MCF 10A (cell line): ENCODE results near the gene L3MBTL3. TPM values are rescaled to one million over a fixed set of nuclear protein-coding genes. Genes with fewer than 3 reads are reported as not detected.

ENCODE experiments used
- BruUV-seq: library from RNA; stranded (reverse); fragments of 400-500 nt; replicated peaks from 2 replicates; lab custom pipeline; 2021; lab: Mats Ljungman, UMichigan
- CTCF ChIA-PET: fragments of 300-600 bp; sonication (Branson Sonifier 250); formaldehyde crosslinking; extraction: SDS; loops from one replicate; lab custom pipeline; 2021; ENCODE audit warnings: antibody characterized with exemption, inconsistent platforms; lab: Yijun Ruan, JAX
- POLR2A ChIA-PET: fragments of 300-600, 350-650 bp; sonication (Branson Sonifier 250); formaldehyde crosslinking; extraction: SDS; loops from one replicate; lab custom pipeline; 2020; ENCODE audit warnings: antibody characterized with exemption, inconsistent platforms; lab: Yijun Ruan, JAX
- DNase-seq: peaks from one replicate; pipeline ENCODE4 v3.0.0-alpha.2; 2018; ENCODE audit not compliant: unreplicated experiment
- H3K27ac Mint-ChIP-seq: one replicate; pipeline ENCODE4 v1.8.0; 2022; ENCODE audit warnings: mild to moderate bottlenecking, low read depth, mixed read lengths; ENCODE audit not compliant: unreplicated experiment
- H3K27me3 Mint-ChIP-seq: one replicate; pipeline ENCODE4 v1.8.0; 2022; ENCODE audit warnings: mixed read lengths; ENCODE audit not compliant: insufficient read depth, unreplicated experiment
- H3K36me3 Mint-ChIP-seq: one replicate; pipeline ENCODE4 v1.8.0; 2022; ENCODE audit warnings: mild to moderate bottlenecking, moderate library complexity, mixed read lengths; ENCODE audit not compliant: insufficient read depth, unreplicated experiment
- H3K4me1 Mint-ChIP-seq: one replicate; pipeline ENCODE4 v1.8.0; 2022; ENCODE audit warnings: mixed read lengths; ENCODE audit not compliant: insufficient read depth, unreplicated experiment
- H3K4me3 Mint-ChIP-seq: one replicate; pipeline ENCODE4 v1.8.0; 2022; ENCODE audit warnings: mild to moderate bottlenecking, moderate library complexity, mixed read lengths; ENCODE audit not compliant: unreplicated experiment
- H3K9me3 Mint-ChIP-seq: one replicate; pipeline ENCODE4 v1.8.0; 2022; ENCODE audit warnings: mixed read lengths; ENCODE audit not compliant: unreplicated experiment
- CTCF ChIP-seq: fragments of 200-600 bp; IDR thresholded peaks from one replicate; pipeline ENCODE4 v1.8.0; 2022; ENCODE audit warnings: antibody characterized with exemption, mild to moderate bottlenecking; ENCODE audit not compliant: unreplicated experiment
- intact Hi-C: fragments of 100-400 bp; cut with micrococcal nuclease; formaldehyde crosslinking; loops from 2 replicates; pipeline ENCODE4 v1.14.1; 2022
- total RNA-seq: library from RNA; stranded (reverse); gene quantifications from 2 replicates; pipeline ENCODE4 v1.2.3, GENCODE V29; 2022

L3MBTL3 gene
- total RNA-seq, 1 experiment from 2014 or later: 5.2 TPM

GRCh38 chr6:130057495-130057894 is 39.1 kb downstream of the L3MBTL3 start:
- no peak overlapping the region for H3K27ac Mint-ChIP-seq
- peaks cover 53% of the 10 kb centered on the region for H3K36me3 Mint-ChIP-seq
- TF ChIP-seq CTCF: no peak
- H3K4me1 Mint-ChIP-seq: no peaks in the 10 kb centered on the region
- no peaks in the 10 kb centered on the region for H3K27me3 Mint-ChIP-seq
- ChIA-PET POLR2A (interaction anchor here (0.7 kb wide), 1 partner anchor 598 kb away, joined by 3 read pairs; no protein-coding TSS in a partner anchor), CTCF (interaction anchor here (0.6 to 1.3 kb wide), 3 partner anchors 87 to 245 kb away, joined by 3 to 7 read pairs (median 3); no protein-coding TSS in a partner anchor)
- intact Hi-C loops: no loop called here
- H3K4me3 Mint-ChIP-seq: no peak overlapping the region
- BruUV-seq: no TSS peak
- no peak for DNase-seq
- no peaks in the 10 kb centered on the region for H3K9me3 Mint-ChIP-seq

GRCh38 chr6:130063806-130064205 is 45.4 kb downstream of the L3MBTL3 start:
- Mint-ChIP-seq H3K4me3 (no peak overlapping the region), H3K27me3 (no peaks in the 10 kb centered on the region), H3K27ac (no peak overlapping the region), H3K36me3 (peaks cover 35% of the 10 kb centered on the region), H3K4me1 (no peaks in the 10 kb centered on the region), H3K9me3 (no peaks in the 10 kb centered on the region)
- intact Hi-C loops: no loop called here
- CTCF ChIA-PET: interaction anchor here (0.6 kb wide), 1 partner anchor 24 kb away, joined by 3 read pairs; no protein-coding TSS in a partner anchor
- POLR2A ChIA-PET: no interaction called here
- no peak for DNase-seq
- no peak for TF ChIP-seq CTCF
- no TSS peak for BruUV-seq

- H3K4me1 Mint-ChIP-seq: no peaks in the 10 kb centered on the region
- POLR2A ChIA-PET: no interaction called here
- no TSS peak for BruUV-seq
Observed at GRCh38 chr6:130065609-130066156, 47.3 kb downstream of the L3MBTL3 start.

GRCh38 chr6:130069485-130069884 is 51.1 kb downstream of the L3MBTL3 start:
- intact Hi-C loops: no loop called here
- Mint-ChIP-seq H3K9me3 (no peaks in the 10 kb centered on the region), H3K4me3 (no peak overlapping the region), H3K4me1 (no peaks in the 10 kb centered on the region), H3K36me3 (peaks cover 6% of the 10 kb centered on the region), H3K27ac (no peak overlapping the region), H3K27me3 (no peaks in the 10 kb centered on the region)
- DNase-seq: no peak
- TF ChIP-seq CTCF: no peak
- ChIA-PET POLR2A (no interaction called here), CTCF (interaction anchor here (1.1 to 1.5 kb wide), 2 partner anchors 225 to 397 kb away, joined by 3 to 4 read pairs; no protein-coding TSS in a partner anchor)
- no TSS peak for BruUV-seq

More at GRCh38 chr6:130065609-130066156, 47.3 kb downstream of the L3MBTL3 start:
- Mint-ChIP-seq H3K27ac (no peak overlapping the region), H3K9me3 (no peaks in the 10 kb centered on the region), H3K4me3 (no peak overlapping the region), H3K27me3 (no peaks in the 10 kb centered on the region), H3K36me3 (peaks cover 24% of the 10 kb centered on the region)
- no peak for DNase-seq
- intact Hi-C loops: no loop called here
- no peak for TF ChIP-seq CTCF
- CTCF ChIA-PET: no interaction called here
